ENCODE data around the gene CPED1. TPM values are rescaled to one million over a fixed set of nuclear protein-coding genes. Genes with fewer than 3 reads are reported as not detected.

The CPED1 gene
- total and polyA plus RNA-seq, 3 donors from 2014 or later, result 7.4 to 13.1 (median 11.8) TPM

DNA sequence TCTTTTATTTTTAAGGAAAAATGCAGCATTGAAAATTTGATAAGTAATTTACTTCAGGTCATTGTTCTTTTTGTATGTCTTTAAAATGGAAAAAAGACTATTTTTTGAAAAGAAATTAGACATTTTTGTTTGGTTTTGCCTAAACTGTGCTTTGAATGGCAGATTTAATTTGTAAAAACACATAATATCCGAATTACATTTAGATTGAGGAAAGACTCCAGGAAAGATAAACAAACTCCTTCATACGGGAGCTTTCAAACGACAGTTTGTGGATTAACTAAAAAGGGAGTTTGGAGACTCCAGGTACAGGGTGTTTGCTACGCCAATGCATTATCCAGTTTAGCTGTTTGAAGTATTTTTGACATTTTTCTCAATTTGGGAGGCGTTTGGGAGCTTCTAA lies 36.1 kb downstream of the CPED1 start:
- DNase-seq, result no peak
- Histone ChIP-seq H3K27me3 (no peaks in the 10 kb centered on the region), H3K4me1 (peaks cover 6% of the 10 kb centered on the region), H3K4me3 (no peak overlapping the region), H3K27ac (peak overlapping the region in 1 of 2 donors; percentile 58), H3K36me3 (ENCODE audit: low read depth, missing control alignments) (no peaks in the 10 kb centered on the region), H3K9me3 (no peaks in the 10 kb centered on the region)
- whole genome bisulfite sequencing, 2 donors, result 41 to 53% methylated on average over 5 of the region's 5 CpGs
- TF ChIP-seq CTCF (IDR thresholded peaks at IDR 0.05) (no peak), POLR2A (IDR thresholded peaks at IDR 0.05) (no peak)
- intact Hi-C loops (cut with DNase I; ENCODE audit: low total_unique reads), result no loop called here

DNA sequence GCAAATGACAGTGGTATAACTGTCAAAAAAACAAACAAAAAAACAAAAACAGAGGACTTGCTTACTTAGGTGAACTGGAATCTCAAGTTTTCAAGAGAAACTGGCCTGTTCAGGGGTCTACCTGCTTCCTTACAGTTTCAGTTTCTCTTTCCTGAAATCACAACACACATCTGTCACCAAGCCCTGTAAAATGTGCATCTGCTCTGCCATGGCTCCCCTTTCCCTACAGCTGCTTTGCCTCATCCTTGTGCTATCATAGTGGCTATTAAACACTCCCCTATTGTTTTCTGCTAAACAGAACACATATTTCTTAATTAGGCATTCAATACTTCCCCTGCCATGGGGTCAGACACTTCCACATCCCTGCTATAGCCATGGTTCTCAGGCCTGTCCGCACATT lies 37.6 kb downstream of the CPED1 start:
- Histone ChIP-seq H3K4me3 (no peak overlapping the region), H3K9me3 (no peaks in the 10 kb centered on the region), H3K36me3 (ENCODE audit: low read depth, missing control alignments) (no peaks in the 10 kb centered on the region), H3K27me3 (no peaks in the 10 kb centered on the region), H3K27ac (peak overlapping the region in 1 of 2 donors; percentile 9), H3K4me1 (peaks cover 6% of the 10 kb centered on the region)
- no peak for DNase-seq
- TF ChIP-seq POLR2A (IDR thresholded peaks at IDR 0.05) (no peak), CTCF (IDR thresholded peaks at IDR 0.05) (no peak)
- intact Hi-C loops (cut with DNase I; ENCODE audit: low total_unique reads), result no loop called here
- WGBS, 2 donors, result 100% methylated on average over 1 of the region's 1 CpG

- no peak for TF ChIP-seq POLR2A (IDR thresholded peaks at IDR 0.05)
- no peak for TF ChIP-seq CTCF (IDR thresholded peaks at IDR 0.05)
- 87 to 92% methylated on average over 3 of the region's 3 CpGs for WGBS, 2 donors
- intact Hi-C loops (cut with DNase I; ENCODE audit: low total_unique reads), result no loop called here
- Histone ChIP-seq H3K36me3 (ENCODE audit: low read depth, missing control alignments) (no peaks in the 10 kb centered on the region), H3K4me1 (peaks cover 6% of the 10 kb centered on the region), H3K27ac (peak overlapping the region in 1 of 2 donors; percentile 9), H3K27me3 (no peaks in the 10 kb centered on the region), H3K4me3 (no peak overlapping the region), H3K9me3 (no peaks in the 10 kb centered on the region)
- DNase-seq, result no peak
Measured at GRCh38 chr7:121026577-121027111, 38.1 kb downstream of the CPED1 start.

DNA sequence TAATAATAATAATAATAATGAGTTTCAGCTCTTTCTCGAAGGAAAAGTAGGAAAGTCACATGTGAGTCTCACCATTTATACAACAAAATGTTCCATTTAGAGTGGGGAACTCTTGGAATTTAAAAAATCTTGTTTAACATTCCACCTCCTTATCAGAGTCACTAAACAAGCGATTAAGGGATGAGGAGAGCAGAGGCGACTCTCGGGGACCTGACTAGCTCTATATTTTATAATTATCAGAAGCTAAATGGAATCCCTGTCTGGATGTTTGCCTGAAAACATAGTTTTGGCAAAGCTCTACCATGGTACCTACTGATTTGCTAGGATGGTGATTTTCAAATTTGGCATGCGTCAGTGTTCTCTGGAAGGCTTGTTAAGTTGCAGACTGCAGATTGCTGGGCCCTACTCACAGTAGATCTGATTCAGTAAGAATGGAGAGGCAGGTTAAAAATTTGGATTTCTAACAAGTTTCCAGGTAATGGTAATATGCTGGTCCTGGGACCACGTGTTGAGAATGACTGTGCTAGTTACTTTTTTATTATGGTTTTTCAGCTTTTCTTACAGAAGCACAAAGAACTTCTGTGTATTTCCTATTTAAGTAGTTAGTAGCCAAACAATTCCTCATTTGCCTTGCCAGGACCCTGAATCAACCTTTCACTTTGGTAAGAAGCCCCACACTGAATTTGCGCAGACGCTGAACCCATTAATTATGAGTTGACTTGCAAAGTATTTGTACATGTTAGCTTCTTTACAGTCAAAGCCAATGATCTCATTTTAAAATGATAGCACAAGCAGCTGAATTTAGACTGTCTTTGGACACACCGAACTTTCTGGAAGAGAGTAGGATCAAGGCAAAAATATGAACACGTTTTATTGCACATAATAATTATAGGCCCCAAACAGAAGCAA lies 39.5 kb downstream of the CPED1 start:
- TF ChIP-seq CTCF (IDR thresholded peaks at IDR 0.05) (no peak), POLR2A (IDR thresholded peaks at IDR 0.05) (no peak)
- no peak for DNase-seq
- Histone ChIP-seq H3K4me1 (peaks cover 6% of the 10 kb centered on the region), H3K27me3 (no peaks in the 10 kb centered on the region), H3K9me3 (no peaks in the 10 kb centered on the region), H3K4me3 (no peak overlapping the region), H3K27ac (peak overlapping the region in 1 of 2 donors; percentile 38), H3K36me3 (ENCODE audit: low read depth, missing control alignments) (no peaks in the 10 kb centered on the region)
- intact Hi-C loops (cut with DNase I; ENCODE audit: low total_unique reads), result no loop called here
- 48 to 50% methylated on average over 10 of the region's 10 CpGs for WGBS, 2 donors

All from testis (tissue), 3 donors.